Measurements from ENCODE around the gene CFAP100. TPM values are rescaled to one million over a fixed set of nuclear protein-coding genes. Genes with fewer than 3 reads are reported as not detected.

CFAP100 gene
- total and polyA plus RNA-seq, 9 of the 15 experiments (the other 6 are each of a cell fraction or from before 2014, with no cell fraction given) = not detected

- H3K9me1 ChIP-seq (ENCODE audit: control insufficient read depth, insufficient read depth, low read length) = no peaks in the 10 kb centered on the region
- H2AFZ ChIP-seq (ENCODE audit: low read depth, low read length) = no peak overlapping the region
- H3K79me2 ChIP-seq (ENCODE audit: control insufficient read depth, insufficient read depth, low read length) = no peaks in the 10 kb centered on the region
- peaks cover 5 to 45% of the 10 kb centered on the region in 2 experiments; a peak in 3 of 5 replicates for H3K27me3 ChIP-seq (ENCODE audit: control insufficient read depth in 2 of 2, insufficient read depth in 2 of 2, low read length in 2 of 2)
- peaks cover 0 to 6% of the 10 kb centered on the region in 2 experiments; a peak in 1 of 5 replicates for H3K4me1 ChIP-seq (replicated peaks in 1 of 2; ENCODE audit: control insufficient read depth in 2 of 2, insufficient read depth in 2 of 2, low read length in 2 of 2)
- in situ Hi-C loops (cut with MboI) (no loop called here), intact Hi-C loops (cut with micrococcal nuclease) (no loop called here)
- no peak overlapping the region for H3K4me2 ChIP-seq (ENCODE audit: insufficient read depth, low read length)
- H4K20me1 ChIP-seq (replicated peaks; ENCODE audit: control insufficient read depth, insufficient read depth, low read length) = no peaks in the 10 kb centered on the region
- POLR2A ChIA-PET = interaction anchor here (0.6 to 0.7 kb wide), 2 partner anchors 39 to 146 kb away, joined by 3 to 4 read pairs; no protein-coding TSS in a partner anchor
- H3K27ac ChIP-seq (ENCODE audit: extremely low read depth, low read depth, low read length) = no peak overlapping the region
- no peak overlapping the region for H3K4me3 ChIP-seq
- TF ChIP-seq CGGBP1 (CRISPR knock-in tag; IDR thresholded peaks at IDR 0.05) (no peak), ZNF699 (CRISPR knock-in tag; IDR thresholded peaks at IDR 0.05; ENCODE audit: insufficient replicate concordance) (no peak), THAP7 (CRISPR knock-in tag; IDR thresholded peaks at IDR 0.05) (no peak), PTBP1 (IDR thresholded peaks at IDR 0.05; ENCODE audit: low read depth, low read length) (no peak), CBFA2T3 (IDR thresholded peaks at IDR 0.05) (no peak), NR4A1 (CRISPR knock-in tag; IDR thresholded peaks at IDR 0.05) (no peak), NR4A1 (tag; IDR thresholded peaks at IDR 0.05) (no peak), ZNF175 (CRISPR knock-in tag; IDR thresholded peaks at IDR 0.05; ENCODE audit: low read depth) (no peak), FOXO4 (CRISPR knock-in tag; IDR thresholded peaks at IDR 0.05) (no peak), FOXK2 (conservative IDR thresholded peaks at IDR 0.05 in 1 of 2, IDR thresholded peaks at IDR 0.05 in 1 of 2; ENCODE audit: low read depth in 2 of 2) (no peak), TCF7L2 (IDR thresholded peaks at IDR 0.05; ENCODE audit: low read depth, low read length) (no peak)
- BruUV-seq (replicated peaks) = no TSS peak
- no peaks in the 10 kb centered on the region for H3K9me3 ChIP-seq (replicated peaks; ENCODE audit: control insufficient read depth, insufficient read depth, low read depth, low read length)
- 0% methylated on average over 6 of the region's 6 CpGs for WGBS (ENCODE audit: insufficient coverage, low coverage, missing lambda C conversion rate)
- CTCF ChIA-PET (ENCODE audit: low intra/inter-chr PET ratio) = no interaction called here
- FAIRE-seq = no peak
- no peak for DNase-seq (ENCODE audit: extremely low read depth in 1 of 4, low spot score in 3 of 4)
- ATAC-seq = no peak
- no peaks in the 10 kb centered on the region for H3K36me3 ChIP-seq (ENCODE audit: control insufficient read depth, insufficient read depth, low read length)
- no peak overlapping the region for H3K9ac ChIP-seq (ENCODE audit: insufficient read depth in 1 of 2, low read depth in 2 of 2, low read length in 2 of 2)
Observed at GRCh38 chr3:126412841-126413692, 18.4 kb downstream of the CFAP100 start.

Measured in K562 (cell line).